Lung (tissue), 12 donors: Measurements from ENCODE around the gene OR8B12. TPM values are rescaled to one million over a fixed set of nuclear protein-coding genes. Genes with fewer than 3 reads are reported as not detected.
A peak's percentile ranks its signal among the peaks of the same experiment; 100 is the strongest.

Experiments used
- ATAC-seq: fragments of 200-7000 bp; cut with Tn5 transposase; one replicate; pipeline ENCODE4 v1.9.1; 2020; ENCODE audit warnings: moderate number of reproducible peaks; ENCODE audit not compliant: insufficient read depth, low FRiP score
- DNase-seq, 3 donors: peaks; one replicate each; pipeline ENCODE4 v3.0.0-alpha.2; 2013 to 2017
- H3K27ac ChIP-seq, 2 donors: one replicate each; pipeline ENCODE4 v1.5.1; 2013; ENCODE audit warnings: mild to moderate bottlenecking in 2 of 2, moderate library complexity in 2 of 2, control low read depth in 1 of 2, inconsistent platforms in 1 of 2, low read depth in 1 of 2, low read length in 1 of 2
- H3K27me3 ChIP-seq, 3 donors: one replicate each; pipeline ENCODE4 v1.5.1; 2013; ENCODE audit warnings: low read length in 2 of 3; ENCODE audit not compliant: control insufficient read depth in 3 of 3, insufficient read depth in 3 of 3
- H3K36me3 ChIP-seq, 4 donors: one replicate each; pipeline ENCODE4 v1.5.1; 2013; ENCODE audit warnings: low read length in 4 of 4, mild to moderate bottlenecking in 1 of 4, moderate library complexity in 1 of 4; ENCODE audit not compliant: control insufficient read depth in 4 of 4, insufficient read depth in 4 of 4
- H3K4me1 ChIP-seq, 5 donors: one replicate each; pipeline ENCODE4 v1.5.1; 2013; ENCODE audit warnings: low read length in 5 of 5, mild to moderate bottlenecking in 2 of 5, moderate library complexity in 1 of 5; ENCODE audit not compliant: control insufficient read depth in 5 of 5, insufficient read depth in 5 of 5
- H3K4me3 ChIP-seq: one replicate; pipeline ENCODE4 v1.5.1; 2013; ENCODE audit warnings: mild to moderate bottlenecking, control low read depth, moderate library complexity
- H3K9ac ChIP-seq, 2 donors: one replicate each; pipeline ENCODE4 v1.5.1; 2013; ENCODE audit warnings: low read length in 2 of 2, control low read depth in 1 of 2; ENCODE audit not compliant: insufficient read depth in 1 of 2
- H3K9me3 ChIP-seq, 4 donors: one replicate each; pipeline ENCODE4 v1.5.1; 2013; ENCODE audit warnings: low read length in 3 of 4, mild to moderate bottlenecking in 1 of 4, moderate library complexity in 1 of 4; ENCODE audit not compliant: control insufficient read depth in 4 of 4, insufficient read depth in 3 of 4
- WGBS, 2 donors: extraction: QIAGEN DNeasy Blood & Tissue Kit; methylation state at CpG; one replicate each; pipeline ENCODE4 v1.1.7; 2013; 5-methylcytosine and 5-hydroxymethylcytosine counted together
- polyA plus RNA-seq, 2 donors: library from polyadenylated mRNA; stranded (reverse); fragments of 200-250 nt; gene quantifications; one replicate each; pipeline ENCODE4 v1.2.1, GENCODE V29; 2013
- total RNA-seq, 2 donors: library from RNA; depleted of rRNA in 1 of 2; stranded (reverse); fragments of >200 nt in 1 of 2; gene quantifications; one replicate each; pipeline ENCODE4 v1.2.1, GENCODE V29; 2014 to 2021
- TF ChIP-seq, protein P1 (sequence below): IDR thresholded peaks from 2 replicates; pipeline ENCODE4 v1.5.1; 2012; ENCODE audit warnings: mild to moderate bottlenecking; ENCODE audit errors: control extremely low read depth, extremely low read depth
- donor health status: control.
- donor health status: control.
- donor health status: Bipolar disorder and iron deficiency.
- donor health status: healthy.
- donor health status: DM: yes; HTN: yes; CAD: no.

Gene OR8B12
- total and polyA plus RNA-seq, 4 donors = not detected

DNA sequence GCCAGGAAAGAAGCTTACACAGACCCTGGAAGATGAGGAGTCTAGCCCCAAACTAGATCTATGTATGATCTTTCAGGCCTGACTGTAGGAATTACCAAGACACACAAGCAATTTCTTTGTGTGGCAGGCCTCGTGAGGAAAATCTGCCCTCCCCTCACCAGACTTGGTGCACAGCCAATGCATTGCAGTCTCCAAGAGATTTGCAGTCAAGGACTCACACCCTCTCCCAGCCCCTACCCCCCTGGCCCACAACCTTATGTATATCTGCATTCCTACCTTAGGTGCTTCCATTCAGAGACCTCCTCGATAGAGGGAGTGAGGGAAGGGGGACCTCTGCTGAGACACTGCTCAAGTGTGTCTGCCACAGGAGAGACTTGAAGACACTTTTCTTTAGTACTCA lies 9.8 kb downstream of the OR8B12 start:
- H3K4me3 ChIP-seq = no peak overlapping the region
- no peaks in the 10 kb centered on the region for H3K36me3 ChIP-seq
- DNase-seq (peak in 2 of 3 donors; percentile 27 to 61), ATAC-seq (no peak)
- TF ChIP-seq, protein P1, sequence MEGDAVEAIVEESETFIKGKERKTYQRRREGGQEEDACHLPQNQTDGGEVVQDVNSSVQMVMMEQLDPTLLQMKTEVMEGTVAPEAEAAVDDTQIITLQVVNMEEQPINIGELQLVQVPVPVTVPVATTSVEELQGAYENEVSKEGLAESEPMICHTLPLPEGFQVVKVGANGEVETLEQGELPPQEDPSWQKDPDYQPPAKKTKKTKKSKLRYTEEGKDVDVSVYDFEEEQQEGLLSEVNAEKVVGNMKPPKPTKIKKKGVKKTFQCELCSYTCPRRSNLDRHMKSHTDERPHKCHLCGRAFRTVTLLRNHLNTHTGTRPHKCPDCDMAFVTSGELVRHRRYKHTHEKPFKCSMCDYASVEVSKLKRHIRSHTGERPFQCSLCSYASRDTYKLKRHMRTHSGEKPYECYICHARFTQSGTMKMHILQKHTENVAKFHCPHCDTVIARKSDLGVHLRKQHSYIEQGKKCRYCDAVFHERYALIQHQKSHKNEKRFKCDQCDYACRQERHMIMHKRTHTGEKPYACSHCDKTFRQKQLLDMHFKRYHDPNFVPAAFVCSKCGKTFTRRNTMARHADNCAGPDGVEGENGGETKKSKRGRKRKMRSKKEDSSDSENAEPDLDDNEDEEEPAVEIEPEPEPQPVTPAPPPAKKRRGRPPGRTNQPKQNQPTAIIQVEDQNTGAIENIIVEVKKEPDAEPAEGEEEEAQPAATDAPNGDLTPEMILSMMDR = no peak
- H3K4me1 ChIP-seq = peaks cover 0 to 15% (median 0%) of the 10 kb centered on the region in 5 donors
- no peaks in the 10 kb centered on the region for H3K9me3 ChIP-seq
- no peak overlapping the region for H3K9ac ChIP-seq
- no peak overlapping the region for H3K27ac ChIP-seq
- 56 to 86% methylated on average over 2 of the region's 2 CpGs for WGBS, 2 donors
- no peaks in the 10 kb centered on the region for H3K27me3 ChIP-seq

DNA sequence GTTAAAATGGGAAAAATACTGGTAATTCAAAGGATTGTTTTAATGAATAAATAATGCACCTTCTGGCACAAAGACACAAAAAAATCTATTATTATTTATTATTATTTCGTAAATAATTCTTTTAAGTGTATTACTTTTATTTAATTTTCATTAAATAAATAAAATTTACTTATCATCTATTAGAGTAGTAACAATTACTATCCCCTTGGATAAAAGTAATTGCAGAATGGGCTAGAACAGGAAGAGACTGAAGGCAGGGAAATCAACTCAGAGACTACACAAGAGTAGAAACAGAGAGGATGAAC lies 23.0 kb downstream of the OR8B12 start:
- WGBS, 2 donors = 80 to 87% methylated on average over 1 of the region's 1 CpG
- peaks cover 0 to 17% (median 0%) of the 10 kb centered on the region in 5 donors for H3K4me1 ChIP-seq
- no peaks in the 10 kb centered on the region for H3K9me3 ChIP-seq
- no peak for DNase-seq
- no peak overlapping the region for H3K9ac ChIP-seq
- no peak for ATAC-seq
- TF ChIP-seq, protein P1 = no peak
- no peak overlapping the region for H3K27ac ChIP-seq
- H3K27me3 ChIP-seq = peaks cover 0 to 3% (median 0%) of the 10 kb centered on the region in 3 donors
- no peak overlapping the region for H3K4me3 ChIP-seq
- no peaks in the 10 kb centered on the region for H3K36me3 ChIP-seq

DNA sequence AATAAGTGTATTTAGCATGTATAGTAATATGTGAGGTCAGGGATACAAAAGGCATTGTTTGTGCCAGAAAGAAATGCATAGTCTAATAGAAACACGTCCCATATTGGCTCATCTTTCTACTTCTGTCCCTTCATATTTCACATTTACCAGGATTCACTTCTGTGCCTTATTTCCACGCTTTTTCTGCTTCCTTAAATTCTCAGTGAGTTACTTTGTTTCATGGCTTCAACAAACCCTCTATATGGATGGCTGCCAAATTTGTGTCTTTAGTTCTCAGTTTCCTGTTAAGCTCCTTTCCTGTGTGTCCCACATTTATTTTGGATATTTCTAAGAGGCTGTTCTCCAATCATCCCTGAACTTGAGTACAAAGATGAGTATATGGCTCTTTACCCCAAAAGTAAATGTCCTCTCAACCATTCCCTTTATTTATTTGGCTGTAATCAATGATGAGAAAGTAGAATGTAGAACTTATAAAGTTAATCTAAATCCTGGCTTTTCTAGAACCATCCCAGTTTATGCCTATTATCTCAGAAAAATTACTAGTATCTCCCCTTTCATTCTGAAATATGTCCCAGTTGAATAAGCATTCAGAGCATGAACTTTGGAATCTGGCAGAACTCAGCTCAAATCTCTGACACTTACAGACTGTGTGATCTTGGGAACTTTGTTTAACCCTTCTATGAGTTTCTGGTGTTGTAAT lies 23.5 kb downstream of the OR8B12 start:
- ATAC-seq (no peak), DNase-seq (peak in 2 of 3 donors; percentile 28 to 73)
- Histone ChIP-seq H3K27ac (no peak overlapping the region), H3K4me1 (peaks cover 0 to 17% (median 0%) of the 10 kb centered on the region in 5 donors), H3K27me3 (peaks cover 0 to 3% (median 0%) of the 10 kb centered on the region in 3 donors), H3K36me3 (no peaks in the 10 kb centered on the region), H3K9ac (no peak overlapping the region), H3K9me3 (no peaks in the 10 kb centered on the region), H3K4me3 (no peak overlapping the region)
- WGBS, 2 donors = 41% methylated on average over 2 of the region's 2 CpGs
- TF ChIP-seq, protein P1 = no peak

DNA sequence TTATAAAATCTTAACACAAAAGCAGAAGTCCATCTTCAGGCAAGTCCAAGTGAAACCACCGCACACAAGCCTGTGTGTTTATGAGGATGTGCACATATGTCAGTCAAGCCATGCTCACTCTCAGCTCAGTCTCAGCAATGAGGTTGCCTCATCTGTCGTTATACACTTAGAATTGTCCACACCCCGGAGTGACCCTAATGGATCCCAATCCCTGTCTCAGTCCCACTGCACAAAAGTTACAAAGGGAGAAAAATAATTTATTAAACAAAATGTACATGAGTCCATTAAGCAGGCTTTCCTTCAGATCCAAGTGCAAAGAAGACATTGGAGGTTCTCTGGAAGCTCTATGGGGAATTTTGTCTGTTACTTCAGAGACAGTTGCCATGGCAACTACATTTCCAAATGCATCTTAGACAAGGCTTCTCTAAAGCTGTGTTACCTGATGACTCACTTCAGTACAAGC lies 24.4 kb downstream of the OR8B12 start:
- no peak for ATAC-seq

More for the DNA sequence above, 24.4 kb downstream of the OR8B12 start:
- Histone ChIP-seq H3K9me3 (no peaks in the 10 kb centered on the region), H3K36me3 (no peaks in the 10 kb centered on the region), H3K27ac (no peak overlapping the region), H3K4me3 (no peak overlapping the region), H3K4me1 (peaks cover 0 to 17% (median 0%) of the 10 kb centered on the region in 5 donors), H3K27me3 (peaks cover 0 to 3% (median 0%) of the 10 kb centered on the region in 3 donors), H3K9ac (no peak overlapping the region)
- TF ChIP-seq, protein P1 = no peak
- no peak for DNase-seq
- 58 to 61% methylated on average over 3 of the region's 3 CpGs for WGBS, 2 donors
